HCT116 (cell line): ENCODE data around the gene SPATA12. TPM values are rescaled to one million over a fixed set of nuclear protein-coding genes. Genes with fewer than 3 reads are reported as not detected.

Experiments used
- ATAC-seq: fragments of 200-7000 bp; cut with Tn5 transposase; 2 replicates; pipeline ENCODE4 v1.9.1; 2020; ENCODE audit warnings: mild to moderate bottlenecking, moderate library complexity
- BruUV-seq: library from RNA; stranded (reverse); fragments of 400-500 nt; replicated peaks from 2 replicates; lab custom pipeline; 2021; lab: Mats Ljungman, UMichigan
- CTCF ChIA-PET: fragments of 300-600 bp; sonication (Branson Sonifier 250); formaldehyde crosslinking; loops from one replicate; lab custom pipeline; 2021; ENCODE audit warnings: antibody characterized with exemption; lab: Charles Lee
- POLR2A ChIA-PET: fragments of 300-600, 350-600 bp; sonication (Branson Sonifier 250); formaldehyde crosslinking; loops from one replicate; lab custom pipeline; 2021; ENCODE audit warnings: antibody characterized with exemption; lab: Charles Lee
- RAD21 ChIA-PET, 2 experiments: fragments of 300-600 bp; sonication (Branson Sonifier 250); formaldehyde crosslinking; loops; one replicate each; lab custom pipeline; 2023; ENCODE audit warnings: low total read pairs in 2 of 2; ENCODE audit not compliant: uncharacterized antibody in 2 of 2, unreplicated experiment in 2 of 2, low non-redundant PET in 1 of 2; lab: Charles Lee
- DNase-seq: peaks from one replicate; pipeline ENCODE4 v3.0.0-alpha.2; 2010; ENCODE audit warnings: low read depth, low spot score
- H2AFZ ChIP-seq: fragments of 200-600 bp; shearing (Covaris generic), sonication (generic); 2 replicates; pipeline ENCODE4 v1.6.1; 2017; ENCODE audit warnings: low read depth, mixed run types, mixed read lengths, antibody characterized with exemption, low read length; ENCODE audit not compliant: poor library complexity, severe bottlenecking
- H3K27ac ChIP-seq: 2 replicates; pipeline ENCODE4 v1.5.1; 2012; ENCODE audit warnings: low read depth, low read length
- H3K27me3 ChIP-seq: fragments of 200-600 bp; sonication (generic); 2 replicates; pipeline ENCODE4 v1.6.1; 2016; ENCODE audit warnings: mixed run types, low read length, mixed read lengths; ENCODE audit not compliant: insufficient read depth
- H3K36me3 ChIP-seq, 2 experiments: fragments of 200-500 bp in 1 of 2; fragments of 200-600 bp in 1 of 2; sonication (Bioruptor generic) in 1 of 2; sonication (generic) in 1 of 2; 2 replicates each; pipeline versions ENCODE4 v1.5.1 to v1.6.1; 2014 to 2016; ENCODE audit warnings: low read length in 2 of 2, inconsistent platforms in 1 of 2, mixed read lengths in 1 of 2, mixed run types in 1 of 2; ENCODE audit not compliant: insufficient read depth in 2 of 2, control insufficient read depth in 1 of 2
- H3K4me1 ChIP-seq, 2 experiments: fragments of 200-600 bp in 1 of 2; sonication (generic) in 1 of 2; 2 replicates each; pipeline versions ENCODE4 v1.5.1 to v1.6.1; 2012 to 2017; ENCODE audit warnings: low read length in 2 of 2, inconsistent platforms in 1 of 2, mild to moderate bottlenecking in 1 of 2, mixed read lengths in 1 of 2, mixed run types in 1 of 2, moderate library complexity in 1 of 2; ENCODE audit not compliant: insufficient read depth in 2 of 2, control insufficient read depth in 1 of 2
- H3K4me2 ChIP-seq: fragments of 200-600 bp; sonication (generic); 2 replicates; pipeline ENCODE4 v1.6.1; 2017; ENCODE audit warnings: mixed run types, low read length, mixed read lengths
- H3K4me3 ChIP-seq, 2 experiments: fragments of 200-600 bp in 1 of 2; sonication (generic) in 1 of 2; replicated peaks in 1 of 2; 2 replicates each; pipeline ENCODE4 v1.5.1; 2011 to 2016; ENCODE audit warnings: low read length in 2 of 2, control low read depth in 1 of 2, low read depth in 1 of 2, mild to moderate bottlenecking in 1 of 2, mixed read lengths in 1 of 2, mixed run types in 1 of 2
- H3K79me2 ChIP-seq: fragments of 200-600 bp; sonication (generic); 2 replicates; pipeline ENCODE4 v1.6.1; 2017; ENCODE audit warnings: mild to moderate bottlenecking, mixed run types, low read length, moderate library complexity, mixed read lengths; ENCODE audit not compliant: insufficient read depth
- H3K9ac ChIP-seq: fragments of 200-600 bp; sonication (generic); 2 replicates; pipeline ENCODE4 v1.6.1; 2016; ENCODE audit warnings: low read length, mixed read lengths
- H3K9me2 ChIP-seq: fragments of 200-600 bp; sonication (generic), shearing (Covaris generic); 2 replicates; pipeline ENCODE4 v1.6.1; 2017; ENCODE audit warnings: mixed run types, mild to moderate bottlenecking, moderate library complexity; ENCODE audit not compliant: insufficient read depth
- H3K9me3 ChIP-seq, 2 experiments: fragments of 200-500 bp in 1 of 2; fragments of 200-600 bp in 1 of 2; sonication (Bioruptor generic) in 1 of 2; sonication (generic) in 1 of 2; 2 replicates each; pipeline ENCODE4 v1.6.1; 2014 to 2017; ENCODE audit warnings: low read length in 2 of 2, mixed read lengths in 2 of 2, inconsistent platforms in 1 of 2, low read depth in 1 of 2, mild to moderate bottlenecking in 1 of 2, mixed run types in 1 of 2, moderate library complexity in 1 of 2; ENCODE audit not compliant: control insufficient read depth in 1 of 2, insufficient read depth in 1 of 2
- H4K20me1 ChIP-seq: fragments of 200-600 bp; sonication (generic), shearing (Covaris generic); 2 replicates; pipeline ENCODE4 v1.6.1; 2017; ENCODE audit warnings: mixed run types, mild to moderate bottlenecking, moderate library complexity; ENCODE audit not compliant: insufficient read depth
- CTCF ChIP-seq, 3 experiments: fragments of 200-600 bp in 1 of 3; sonication (generic) in 1 of 3; IDR thresholded peaks in 2 of 3; conservative IDR thresholded peaks in 1 of 3; 2 replicates each; pipeline ENCODE4 v1.5.1; 2012 to 2017; ENCODE audit warnings: low read depth in 2 of 3, low read length in 2 of 3, antibody characterized with exemption in 1 of 3, borderline replicate concordance in 1 of 3, control low read depth in 1 of 3, mild to moderate bottlenecking in 1 of 3, mixed read lengths in 1 of 3, mixed run types in 1 of 3, moderate library complexity in 1 of 3; ENCODE audit not compliant: insufficient read depth in 1 of 3
- FOSL1 ChIP-seq: IDR thresholded peaks from 2 replicates; pipeline ENCODE4 v1.6.1; 2012; ENCODE audit warnings: low read depth
- MAX ChIP-seq: IDR thresholded peaks from 2 replicates; pipeline ENCODE4 v1.6.1; 2012
- SIN3A ChIP-seq: IDR thresholded peaks from 2 replicates; pipeline ENCODE4 v1.6.1; 2012; ENCODE audit warnings: low read depth
- SRF ChIP-seq: IDR thresholded peaks from 2 replicates; pipeline ENCODE4 v1.6.1; 2012; ENCODE audit warnings: low read depth
- ZBTB33 ChIP-seq: IDR thresholded peaks from 2 replicates; pipeline ENCODE4 v1.6.1; 2011; ENCODE audit warnings: mild to moderate bottlenecking, low read length, moderate library complexity; ENCODE audit not compliant: insufficient replicate concordance; ENCODE audit errors: extremely low read depth
- ZFX ChIP-seq: fragments of 450-650 bp; IDR thresholded peaks from 2 replicates; pipeline ENCODE4 v1.6.1; 2017
- ZNF274 ChIP-seq: fragments of 200-500 bp; sonication (Bioruptor generic); IDR thresholded peaks from 2 replicates; pipeline ENCODE4 v1.6.1; 2014; ENCODE audit warnings: mild to moderate bottlenecking, low read depth, low read length, inconsistent platforms
- intact Hi-C: fragments of 100-400 bp; cut with micrococcal nuclease; formaldehyde crosslinking; loops from 2 replicates; pipeline ENCODE4 v1.10.0; 2022
- total RNA-seq: library from RNA; stranded (reverse); gene quantifications from one replicate; pipeline ENCODE4 v1.2.1, GENCODE V29; 2021; ENCODE audit not compliant: unreplicated experiment
- TF ChIP-seq, protein P1 (sequence below): IDR thresholded peaks from 2 replicates; pipeline ENCODE4 v1.6.1; 2012; ENCODE audit warnings: low read depth

The SPATA12 gene
- total RNA-seq, 1 experiment from 2014 or later: 0.22 TPM

- Histone ChIP-seq H4K20me1 (no peaks in the 10 kb centered on the region), H3K4me2 (no peak overlapping the region), H3K27me3 (no peaks in the 10 kb centered on the region), H2AFZ (no peak overlapping the region), H3K27ac (no peak overlapping the region), H3K9me2 (no peaks in the 10 kb centered on the region), H3K9me3 (no peaks in the 10 kb centered on the region), H3K9ac (no peak overlapping the region), H3K4me3 (no peak overlapping the region), H3K36me3 (no peaks in the 10 kb centered on the region), H3K4me1 (peaks cover 4 to 12% of the 10 kb centered on the region in 2 experiments; a peak in 2 of 4 replicates), H3K79me2 (peaks cover 30% of the 10 kb centered on the region)
- ChIA-PET CTCF (no interaction called here), RAD21 (no interaction called here), POLR2A (no interaction called here)
- DNase-seq (no peak), ATAC-seq (no peak)
- intact Hi-C loops: no loop called here
- TF ChIP-seq SIN3A: no peak
- no peak for TF ChIP-seq ZFX
- no peak for TF ChIP-seq ZNF274
- TF ChIP-seq, protein P1, sequence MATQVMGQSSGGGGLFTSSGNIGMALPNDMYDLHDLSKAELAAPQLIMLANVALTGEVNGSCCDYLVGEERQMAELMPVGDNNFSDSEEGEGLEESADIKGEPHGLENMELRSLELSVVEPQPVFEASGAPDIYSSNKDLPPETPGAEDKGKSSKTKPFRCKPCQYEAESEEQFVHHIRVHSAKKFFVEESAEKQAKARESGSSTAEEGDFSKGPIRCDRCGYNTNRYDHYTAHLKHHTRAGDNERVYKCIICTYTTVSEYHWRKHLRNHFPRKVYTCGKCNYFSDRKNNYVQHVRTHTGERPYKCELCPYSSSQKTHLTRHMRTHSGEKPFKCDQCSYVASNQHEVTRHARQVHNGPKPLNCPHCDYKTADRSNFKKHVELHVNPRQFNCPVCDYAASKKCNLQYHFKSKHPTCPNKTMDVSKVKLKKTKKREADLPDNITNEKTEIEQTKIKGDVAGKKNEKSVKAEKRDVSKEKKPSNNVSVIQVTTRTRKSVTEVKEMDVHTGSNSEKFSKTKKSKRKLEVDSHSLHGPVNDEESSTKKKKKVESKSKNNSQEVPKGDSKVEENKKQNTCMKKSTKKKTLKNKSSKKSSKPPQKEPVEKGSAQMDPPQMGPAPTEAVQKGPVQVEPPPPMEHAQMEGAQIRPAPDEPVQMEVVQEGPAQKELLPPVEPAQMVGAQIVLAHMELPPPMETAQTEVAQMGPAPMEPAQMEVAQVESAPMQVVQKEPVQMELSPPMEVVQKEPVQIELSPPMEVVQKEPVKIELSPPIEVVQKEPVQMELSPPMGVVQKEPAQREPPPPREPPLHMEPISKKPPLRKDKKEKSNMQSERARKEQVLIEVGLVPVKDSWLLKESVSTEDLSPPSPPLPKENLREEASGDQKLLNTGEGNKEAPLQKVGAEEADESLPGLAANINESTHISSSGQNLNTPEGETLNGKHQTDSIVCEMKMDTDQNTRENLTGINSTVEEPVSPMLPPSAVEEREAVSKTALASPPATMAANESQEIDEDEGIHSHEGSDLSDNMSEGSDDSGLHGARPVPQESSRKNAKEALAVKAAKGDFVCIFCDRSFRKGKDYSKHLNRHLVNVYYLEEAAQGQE: no peak
- no peak for TF ChIP-seq MAX
- no peak for TF ChIP-seq FOSL1
- TF ChIP-seq SRF: no peak
- no peak for TF ChIP-seq ZBTB33
- no peak for TF ChIP-seq CTCF (IDR thresholded peaks at IDR 0.05 in 2 of 3, conservative IDR thresholded peaks at IDR 0.05 in 1 of 3; ENCODE audit: borderline replicate concordance in 1 of 3, insufficient read depth in 1 of 3, low read depth in 2 of 3, low read length in 2 of 3)
- BruUV-seq: no TSS peak
Observed at GRCh38 chr3:57041674-57042073, 18.8 kb upstream of the SPATA12 start.
